Gastroesophageal sphincter (tissue), 3 donors: ENCODE results near the gene PITX1.

Experiments
- CTCF ChIP-seq, 4 experiments: fragments of 200-600 bp in 2 of 4; fragments of 450-650 bp in 2 of 4; sonication (generic) in 1 of 4; IDR thresholded peaks; one replicate each; pipeline ENCODE4 v1.5.1; 2017 to 2019; ENCODE audit warnings: antibody characterized with exemption in 4 of 4, mild to moderate bottlenecking in 2 of 4, moderate library complexity in 2 of 4
- EP300 ChIP-seq: sonication (generic); formaldehyde crosslinking; IDR thresholded peaks from one replicate; pipeline ENCODE4 v1.6.1; 2017; ENCODE audit warnings: antibody characterized with exemption, mild to moderate bottlenecking

- TF ChIP-seq CTCF (IDR thresholded peaks at IDR 0.05) (no peak), EP300 (no peak)
Observed at GRCh38 chr5:135030123-135030955, 3.7 kb downstream of the PITX1 start.
